Karpas-422 (cell line): Measurements from ENCODE around the gene UGGT2. TPM values are rescaled to one million over a fixed set of nuclear protein-coding genes. Genes with fewer than 3 reads are reported as not detected.

Experiments used
- DNase-seq: peaks from one replicate; pipeline ENCODE4 v3.0.0-alpha.2; 2015
- H2AFZ ChIP-seq: fragments of 200-600 bp; sonication (generic); 2 replicates; pipeline ENCODE4 v1.6.1; 2014; ENCODE audit warnings: antibody characterized with exemption, low read length, mixed read lengths
- H3K27ac ChIP-seq: fragments of 200-600 bp; sonication (generic); 2 replicates; pipeline ENCODE4 v1.5.1; 2014; ENCODE audit warnings: mild to moderate bottlenecking, low read length, moderate library complexity
- H3K27me3 ChIP-seq: fragments of 200-600 bp; sonication (generic); 2 replicates; pipeline ENCODE4 v1.6.1; 2014; ENCODE audit warnings: low read length, mixed read lengths
- H3K36me3 ChIP-seq: fragments of 200-600 bp; sonication (generic); 2 replicates; pipeline ENCODE4 v1.6.1; 2014; ENCODE audit warnings: low read length, mixed read lengths; ENCODE audit not compliant: insufficient read depth
- H3K4me1 ChIP-seq: fragments of 200-600 bp; sonication (generic); 2 replicates; pipeline ENCODE4 v1.6.1; 2014; ENCODE audit warnings: mild to moderate bottlenecking, low read length, mixed read lengths
- H3K4me2 ChIP-seq: fragments of 200-600 bp; sonication (generic); 2 replicates; pipeline ENCODE4 v1.6.1; 2014; ENCODE audit warnings: low read length, low read depth, mild to moderate bottlenecking; ENCODE audit not compliant: poor library complexity, severe bottlenecking
- H3K4me3 ChIP-seq: fragments of 200-600 bp; sonication (generic); 2 replicates; pipeline ENCODE4 v1.5.1; 2014; ENCODE audit warnings: mild to moderate bottlenecking, antibody characterized with exemption, low read length, mixed read lengths
- H3K79me2 ChIP-seq: fragments of 200-600 bp; sonication (generic); 2 replicates; pipeline ENCODE4 v1.6.1; 2014; ENCODE audit warnings: mild to moderate bottlenecking, low read length, mixed read lengths
- H3K9ac ChIP-seq: fragments of 200-600 bp; sonication (generic); 2 replicates; pipeline ENCODE4 v1.6.0; 2014; ENCODE audit warnings: low read length
- H3K9me2 ChIP-seq: fragments of 200-600 bp; sonication (generic), shearing (Covaris generic); replicated peaks from 2 replicates; pipeline ENCODE4 v1.6.0; 2014; ENCODE audit warnings: mild to moderate bottlenecking, low read length, moderate library complexity; ENCODE audit not compliant: insufficient read depth
- H3K9me3 ChIP-seq: fragments of 300-700, 200-600 bp; sonication (generic); 2 replicates; pipeline ENCODE4 v1.6.1; 2014; ENCODE audit warnings: low read length, mixed read lengths
- H4K20me1 ChIP-seq: fragments of 200-600 bp; sonication (generic); 2 replicates; pipeline ENCODE4 v1.6.1; 2014; ENCODE audit warnings: mild to moderate bottlenecking, antibody characterized with exemption, low read length, low read depth; ENCODE audit not compliant: insufficient read depth
- small RNA-seq: library from RNA; depleted of rRNA; stranded (forward); fragments of <200 nt; gene quantifications from one replicate; pipeline ENCODE3, GENCODE V24; 2014
- total RNA-seq: library from RNA; depleted of rRNA; stranded (reverse); fragments of >200 nt; shearing (Covaris generic); gene quantifications from 2 replicates; pipeline ENCODE4 v1.2.3, GENCODE V29; 2014; ENCODE audit warnings: low replicate concordance; rRNA removed

The UGGT2 gene
- total RNA-seq, 1 experiment from 2014 or later: 73.1 TPM

GRCh38 chr13:95756072-95756471 is 297.1 kb downstream of the UGGT2 start:
- no peaks in the 10 kb centered on the region for H3K9me3 ChIP-seq
- H3K79me2 ChIP-seq: peaks cover 45% of the 10 kb centered on the region
- H3K9ac ChIP-seq: no peak overlapping the region
- DNase-seq: no peak
- H4K20me1 ChIP-seq: no peaks in the 10 kb centered on the region
- no peak overlapping the region for H3K27ac ChIP-seq
- H3K4me1 ChIP-seq: no peaks in the 10 kb centered on the region
- H3K36me3 ChIP-seq: no peaks in the 10 kb centered on the region
- no peak overlapping the region for H2AFZ ChIP-seq
- no peak overlapping the region for H3K4me2 ChIP-seq
- no peaks in the 10 kb centered on the region for H3K9me2 ChIP-seq
- no peaks in the 10 kb centered on the region for H3K27me3 ChIP-seq
- H3K4me3 ChIP-seq: no peak overlapping the region

DNA sequence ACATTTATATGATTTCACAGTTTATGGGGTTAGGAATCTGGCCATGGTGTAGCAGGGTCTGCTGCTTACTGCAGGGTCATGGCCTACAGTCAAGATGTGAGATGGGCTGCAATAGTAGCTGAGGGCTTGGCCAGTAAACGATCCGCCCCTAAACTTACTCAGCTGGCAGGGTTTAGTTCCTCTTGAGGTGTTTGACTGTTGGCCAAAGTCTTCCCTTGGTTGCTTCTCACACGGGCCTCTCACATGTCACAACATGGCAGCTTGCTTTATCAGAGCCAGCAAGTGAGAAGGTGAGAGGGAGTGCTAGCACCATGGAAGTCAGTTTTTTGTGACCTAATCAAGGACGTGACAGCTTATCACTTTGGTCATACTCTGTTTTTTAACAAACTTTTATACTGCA is 299.1 kb downstream of the UGGT2 start:
- Histone ChIP-seq H3K27ac (no peak overlapping the region), H3K9ac (no peak overlapping the region), H3K4me3 (no peak overlapping the region), H3K9me3 (no peaks in the 10 kb centered on the region), H3K36me3 (no peaks in the 10 kb centered on the region), H4K20me1 (no peaks in the 10 kb centered on the region), H3K27me3 (no peaks in the 10 kb centered on the region), H3K4me2 (no peak overlapping the region), H2AFZ (no peak overlapping the region), H3K9me2 (no peaks in the 10 kb centered on the region), H3K4me1 (no peaks in the 10 kb centered on the region), H3K79me2 (peaks cover 57% of the 10 kb centered on the region)
- no peak for DNase-seq

DNA sequence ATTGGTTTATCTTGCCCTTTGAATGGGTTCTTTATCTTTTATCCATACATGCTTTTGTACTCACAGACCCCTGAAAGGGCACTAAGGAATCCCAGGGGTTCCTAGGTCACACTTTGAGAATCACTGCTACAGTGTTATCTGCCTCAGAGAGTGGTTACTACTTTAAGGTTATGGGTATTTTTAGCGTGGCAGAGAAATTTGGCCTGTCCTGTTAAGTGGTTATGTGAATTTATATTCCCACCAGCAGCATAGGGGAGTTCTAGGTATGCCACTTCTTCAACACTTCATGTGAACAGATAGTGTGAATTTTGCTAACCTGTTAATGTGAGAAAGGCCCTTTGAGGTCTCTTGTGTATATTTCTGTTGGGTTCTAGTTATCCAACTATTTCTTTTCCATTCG is 300.5 kb downstream of the UGGT2 start:
- H3K27me3 ChIP-seq: no peaks in the 10 kb centered on the region
- no peaks in the 10 kb centered on the region for H4K20me1 ChIP-seq
- H2AFZ ChIP-seq: no peak overlapping the region
- no peaks in the 10 kb centered on the region for H3K9me3 ChIP-seq
- H3K79me2 ChIP-seq: peaks cover 67% of the 10 kb centered on the region
- H3K27ac ChIP-seq: no peak overlapping the region
- H3K9ac ChIP-seq: no peak overlapping the region
- no peaks in the 10 kb centered on the region for H3K36me3 ChIP-seq
- H3K9me2 ChIP-seq: no peaks in the 10 kb centered on the region
- no peak overlapping the region for H3K4me3 ChIP-seq
- H3K4me2 ChIP-seq: no peak overlapping the region
- no peaks in the 10 kb centered on the region for H3K4me1 ChIP-seq
- DNase-seq: no peak

Small RNA genes within 50 kb of the gene (small RNA-seq; reads per million reads assigned to genes)
- not detected for gene HMGN1P24

Other genes with a start within 250 kb of the UGGT2 start
- not detected in 2 replicates for gene HS6ST3, start 36.7 kb upstream of the UGGT2 start, total RNA-seq